Left renal cortex interstitium (tissue), 4 donors: ENCODE results near the gene CDH3. TPM values are rescaled to one million over a fixed set of nuclear protein-coding genes. Genes with fewer than 3 reads are reported as not detected.

ENCODE experiments used
- DNase-seq, 4 donors: peaks; one replicate each; pipeline ENCODE4 v3.0.0-alpha.2; 2013; ENCODE audit warnings: low read depth in 4 of 4, low spot score in 2 of 4, missing footprints in 1 of 4
- polyA plus RNA-seq, 4 donors: library from polyadenylated mRNA; unstranded; fragments of 120-200 nt; gene quantifications; one replicate each; pipeline ENCODE4 v1.2.1, GENCODE V29; 2013; ENCODE audit not compliant: insufficient read length in 4 of 4

CDH3 gene
- polyA plus RNA-seq = 10 to 100 TPM; 59.6 to 67.4 (median 62.9) TPM

- DNase-seq = no peak
Observed at GRCh38 chr16:68644715-68645493, at the start of gene CDH3. TSS of gene CDH3 (plus strand) at chr16:68645310. CDS start at chr16:68645380, 70 bp downstream.

GRCh38 chr16:68596266-68596665, 48.8 kb upstream of the CDH3 start:
- no peak for DNase-seq

GRCh38 chr16:68599586-68599985, 45.5 kb upstream of the CDH3 start:
- no peak for DNase-seq

GRCh38 chr16:68605746-68606145, 39.4 kb upstream of the CDH3 start:
- DNase-seq = no peak

- no peak for DNase-seq
Observed at GRCh38 chr16:68607443-68607842, 37.7 kb upstream of the CDH3 start.

GRCh38 chr16:68608330-68608729, 36.8 kb upstream of the CDH3 start:
- no peak for DNase-seq

GRCh38 chr16:68612996-68613395, 32.1 kb upstream of the CDH3 start:
- DNase-seq = no peak

GRCh38 chr16:68617734-68618133, 27.4 kb upstream of the CDH3 start:
- no peak for DNase-seq

GRCh38 chr16:68626557-68626956, 18.6 kb upstream of the CDH3 start:
- DNase-seq = no peak

GRCh38 chr16:68627951-68628425, 17.1 kb upstream of the CDH3 start:
- DNase-seq = no peak

GRCh38 chr16:68629351-68629910, 15.7 kb upstream of the CDH3 start:
- no peak for DNase-seq

GRCh38 chr16:68636064-68636560, 9.0 kb upstream of the CDH3 start:
- no peak for DNase-seq

- no peak for DNase-seq
Observed at GRCh38 chr16:68636818-68637217, 8.3 kb upstream of the CDH3 start.

GRCh38 chr16:68640972-68641371, 4.1 kb upstream of the CDH3 start:
- no peak for DNase-seq

GRCh38 chr16:68642047-68642435, 3.1 kb upstream of the CDH3 start:
- no peak for DNase-seq

GRCh38 chr16:68642436-68643101, 2.5 kb upstream of the CDH3 start:
- DNase-seq = peak in 1 of 4 donors; percentile 53

- no peak for DNase-seq
Observed at GRCh38 chr16:68643227-68643626, 1.9 kb upstream of the CDH3 start.

GRCh38 chr16:68643847-68644246, 1.3 kb upstream of the CDH3 start:
- DNase-seq = no peak

GRCh38 chr16:68644296-68644695, 814 bp upstream of the CDH3 start:
- DNase-seq = no peak

- DNase-seq = no peak
Observed at GRCh38 chr16:68645494-68646388, 631 bp downstream of the CDH3 start.
